ENCODE measurements around the gene RFX7.

The RFX7 gene

GRCh38 chr15:56146756-56147155 lies 96.9 kb downstream of the RFX7 start:
- TF ChIP-seq GATA3 (IDR thresholded peaks at IDR 0.05; ENCODE audit: low read depth, low read length) (no peak), GATA2 (IDR thresholded peaks at IDR 0.05; ENCODE audit: low read depth, low read length) (no peak)

DNA sequence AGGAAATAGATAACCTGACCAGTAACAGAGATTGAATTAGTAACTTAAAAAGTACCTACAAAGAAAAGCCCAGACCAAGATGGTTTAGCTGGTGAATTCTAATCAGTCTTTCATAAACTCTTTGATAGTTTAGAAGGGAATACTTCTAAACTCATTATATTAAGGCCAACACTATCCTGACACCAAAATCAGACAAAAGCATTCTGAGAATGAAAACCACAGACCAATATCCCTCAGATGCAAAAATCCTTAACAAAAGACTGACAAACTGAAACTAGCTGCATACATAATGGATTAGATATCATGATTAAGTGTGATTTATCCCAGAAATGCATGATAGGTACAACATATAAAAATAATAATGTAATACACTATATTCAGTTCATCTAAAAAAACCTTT lies 115.6 kb downstream of the RFX7 start:
- TF ChIP-seq GATA2 (IDR thresholded peaks at IDR 0.05; ENCODE audit: low read depth, low read length) (no peak), GATA3 (IDR thresholded peaks at IDR 0.05; ENCODE audit: low read depth, low read length) (no peak)

DNA sequence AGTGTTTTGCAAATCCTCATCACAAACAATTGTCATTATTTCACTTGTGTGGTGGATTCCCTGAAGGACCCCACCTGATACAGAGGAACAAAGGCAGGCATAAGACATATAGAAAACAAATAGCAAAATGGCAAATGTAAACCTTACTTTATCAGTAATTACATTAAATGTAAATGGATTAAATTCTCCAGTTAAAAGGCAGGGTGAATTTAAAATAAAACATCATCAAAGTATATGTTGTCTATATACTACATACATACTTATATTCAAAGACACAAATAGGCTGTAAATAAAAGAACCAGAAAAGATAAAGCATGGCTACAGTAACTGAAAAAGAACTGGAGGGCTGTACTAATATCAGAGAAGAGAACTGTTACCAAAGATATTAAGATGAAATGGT lies 117.3 kb downstream of the RFX7 start:
- TF ChIP-seq GATA3 (IDR thresholded peaks at IDR 0.05; ENCODE audit: low read depth, low read length) (no peak), GATA2 (IDR thresholded peaks at IDR 0.05; ENCODE audit: low read depth, low read length) (no peak)

DNA sequence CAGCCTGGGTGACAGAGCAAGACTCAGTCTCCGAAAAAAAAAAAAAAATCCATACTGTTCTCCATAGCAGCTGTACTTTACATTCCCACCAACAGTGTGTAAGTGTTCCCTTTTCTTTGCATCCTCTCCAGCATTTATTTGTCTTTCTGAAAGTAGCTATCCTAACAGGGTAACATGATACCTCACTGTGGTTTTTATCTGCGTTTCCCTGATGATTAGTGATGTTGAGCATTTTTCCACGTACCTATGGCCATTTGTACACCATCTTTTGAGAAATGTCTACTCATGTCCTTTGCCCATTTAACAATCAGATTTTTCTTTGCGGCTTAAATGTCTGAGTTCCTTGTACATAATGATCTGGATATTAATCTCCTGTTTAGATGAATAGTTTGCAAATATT lies 119.3 kb downstream of the RFX7 start:
- TF ChIP-seq GATA2 (IDR thresholded peaks at IDR 0.05; ENCODE audit: low read depth, low read length) (no peak), GATA3 (IDR thresholded peaks at IDR 0.05; ENCODE audit: low read depth, low read length) (no peak)

- TF ChIP-seq GATA2 (IDR thresholded peaks at IDR 0.05; ENCODE audit: low read depth, low read length) (no peak), GATA3 (IDR thresholded peaks at IDR 0.05; ENCODE audit: low read depth, low read length) (no peak)
These were observed 137.8 kb downstream of the RFX7 start for GRCh38 chr15:56105855-56106254.

DNA sequence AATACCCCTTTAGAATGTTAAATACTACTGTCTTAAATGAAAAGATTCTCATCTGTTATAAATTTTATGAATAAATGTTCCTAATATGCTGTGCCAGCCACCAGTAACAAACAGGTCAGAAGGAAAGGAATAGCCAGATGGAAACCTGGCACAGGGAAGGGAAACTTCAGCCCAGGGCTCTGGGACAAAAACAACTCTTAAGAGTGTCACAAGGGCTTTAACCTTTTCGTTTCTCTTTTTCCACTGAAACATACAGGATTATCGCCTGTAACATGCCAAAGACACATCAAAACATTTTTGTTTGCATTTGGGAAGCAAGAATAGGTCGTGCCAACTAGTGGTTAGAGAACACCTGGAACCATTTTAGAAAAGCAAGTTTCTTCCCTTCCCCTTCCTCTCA lies 141.2 kb downstream of the RFX7 start:
- TF ChIP-seq GATA3 (IDR thresholded peaks at IDR 0.05; ENCODE audit: low read depth, low read length), result no peak
- no peak for TF ChIP-seq GATA2 (IDR thresholded peaks at IDR 0.05; ENCODE audit: low read depth, low read length)

DNA sequence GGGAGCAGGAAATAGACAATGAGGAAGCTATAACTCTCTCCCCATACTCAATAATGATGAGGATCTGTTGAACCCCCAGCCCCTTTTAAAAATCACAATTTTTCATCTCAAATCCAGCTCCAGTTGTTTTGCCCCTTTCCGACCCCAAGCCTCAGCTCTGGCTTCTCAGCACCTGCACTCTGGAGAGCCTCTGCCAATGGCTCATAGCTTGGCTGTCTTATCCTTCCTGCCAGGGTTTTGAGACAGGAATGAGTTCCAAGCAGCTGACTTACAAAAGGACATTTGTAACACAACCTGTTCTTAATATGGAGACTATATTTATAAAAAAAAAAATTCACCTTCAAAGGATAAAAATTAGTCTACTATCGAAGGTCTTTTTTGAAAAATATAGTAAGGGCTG lies 144.4 kb downstream of the RFX7 start:
- no peak for TF ChIP-seq GATA2 (IDR thresholded peaks at IDR 0.05; ENCODE audit: low read depth, low read length)
- no peak for TF ChIP-seq GATA3 (IDR thresholded peaks at IDR 0.05; ENCODE audit: low read depth, low read length)

DNA sequence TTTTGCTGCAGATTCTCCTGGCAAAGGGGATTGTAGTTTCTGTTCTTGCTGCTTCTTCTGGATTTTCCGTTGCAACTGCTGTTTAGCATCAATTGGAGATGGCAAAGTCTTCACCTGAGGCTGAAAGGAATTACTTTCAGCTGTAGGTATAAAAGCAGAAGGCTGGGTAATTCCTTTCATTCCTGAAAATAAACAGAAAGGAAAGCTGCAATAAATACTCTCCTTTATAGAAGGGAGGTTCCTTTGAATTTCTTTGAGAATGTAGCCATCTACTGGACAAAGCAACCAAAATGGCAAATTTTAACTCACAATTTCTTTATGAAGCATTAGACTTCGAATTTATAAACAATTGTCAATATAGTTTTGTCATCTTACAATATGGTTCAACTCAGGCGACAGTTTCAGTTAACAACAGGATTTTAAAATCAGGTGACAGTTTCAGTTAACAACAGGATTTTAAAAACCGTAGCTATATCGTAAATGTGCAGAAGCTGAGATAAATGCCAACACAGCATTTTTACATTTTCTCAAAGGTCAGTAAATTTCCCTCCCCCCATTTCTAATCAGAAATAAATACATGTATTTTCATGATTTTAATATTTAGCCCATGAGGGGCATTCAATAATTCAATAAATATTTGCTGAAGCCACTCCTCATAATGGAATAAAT lies 145.3 kb downstream of the RFX7 start:
- TF ChIP-seq GATA2 (IDR thresholded peaks at IDR 0.05; ENCODE audit: low read depth, low read length), result no peak
- TF ChIP-seq GATA3 (IDR thresholded peaks at IDR 0.05; ENCODE audit: low read depth, low read length), result no peak

DNA sequence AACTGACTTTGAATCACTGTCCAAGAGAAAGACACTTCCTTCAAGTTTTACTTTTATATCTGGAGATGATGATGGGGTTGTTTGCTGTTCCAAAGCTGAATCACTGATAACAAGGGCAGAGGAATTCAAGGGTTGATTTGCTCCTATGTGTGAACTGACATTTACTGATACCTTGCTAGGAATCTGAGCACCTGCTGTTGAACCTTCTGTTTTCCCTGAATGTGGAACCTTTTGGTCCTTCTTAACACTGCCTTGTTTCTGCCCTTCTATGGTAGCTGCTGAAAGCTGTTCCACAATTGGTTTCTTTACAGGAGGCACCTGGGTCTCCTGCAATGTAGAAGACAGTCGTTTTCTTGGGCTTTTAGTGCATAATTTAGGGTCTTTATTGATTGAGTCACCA lies 148.3 kb downstream of the RFX7 start:
- TF ChIP-seq GATA2 (IDR thresholded peaks at IDR 0.05; ENCODE audit: low read depth, low read length) (no peak), GATA3 (IDR thresholded peaks at IDR 0.05; ENCODE audit: low read depth, low read length) (no peak)

DNA sequence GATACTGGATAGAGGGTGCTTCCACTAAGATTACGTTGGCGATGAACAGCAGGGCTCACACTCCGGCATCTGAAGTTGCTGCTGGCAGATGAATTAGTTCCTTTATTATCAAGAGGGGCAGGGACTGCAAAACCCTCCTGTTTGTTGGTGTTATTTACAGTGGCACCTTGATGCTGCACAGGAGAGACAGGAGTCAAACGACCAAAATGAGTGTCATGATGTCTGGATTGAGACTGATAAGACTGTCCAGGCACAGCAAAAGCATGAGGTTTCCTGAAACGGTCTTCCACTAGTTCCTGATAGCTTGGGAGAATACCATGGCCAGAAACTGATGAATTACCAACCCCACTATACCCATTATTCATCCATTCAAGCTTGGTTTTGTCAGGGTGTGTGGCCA lies 149.5 kb downstream of the RFX7 start:
- TF ChIP-seq GATA2 (IDR thresholded peaks at IDR 0.05; ENCODE audit: low read depth, low read length) (no peak), GATA3 (IDR thresholded peaks at IDR 0.05; ENCODE audit: low read depth, low read length) (no peak)

GRCh38 chr15:56088389-56088788 lies 155.3 kb downstream of the RFX7 start:
- no peak for TF ChIP-seq GATA3 (IDR thresholded peaks at IDR 0.05; ENCODE audit: low read depth, low read length)

DNA sequence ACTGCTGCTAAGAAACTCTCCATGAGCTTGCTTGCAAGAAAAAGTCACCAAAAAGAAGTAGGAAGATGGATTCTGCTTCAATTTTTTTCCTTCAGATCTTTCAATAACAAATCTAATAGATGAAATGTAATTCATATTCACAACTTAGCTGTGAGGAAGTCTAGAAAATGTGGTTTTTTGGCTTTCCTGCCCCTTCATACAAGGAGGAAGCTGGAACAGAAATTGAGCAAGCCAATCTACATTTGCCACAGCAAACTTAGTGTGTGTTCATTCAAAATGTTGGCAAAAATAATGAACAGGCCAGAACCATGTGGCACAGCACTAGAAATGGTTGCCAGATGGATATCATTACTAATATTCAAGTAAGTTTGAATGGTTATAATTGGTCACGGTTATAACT lies 157.1 kb downstream of the RFX7 start:
- TF ChIP-seq GATA2 (IDR thresholded peaks at IDR 0.05; ENCODE audit: low read depth, low read length) (no peak), GATA3 (IDR thresholded peaks at IDR 0.05; ENCODE audit: low read depth, low read length) (no peak)

DNA sequence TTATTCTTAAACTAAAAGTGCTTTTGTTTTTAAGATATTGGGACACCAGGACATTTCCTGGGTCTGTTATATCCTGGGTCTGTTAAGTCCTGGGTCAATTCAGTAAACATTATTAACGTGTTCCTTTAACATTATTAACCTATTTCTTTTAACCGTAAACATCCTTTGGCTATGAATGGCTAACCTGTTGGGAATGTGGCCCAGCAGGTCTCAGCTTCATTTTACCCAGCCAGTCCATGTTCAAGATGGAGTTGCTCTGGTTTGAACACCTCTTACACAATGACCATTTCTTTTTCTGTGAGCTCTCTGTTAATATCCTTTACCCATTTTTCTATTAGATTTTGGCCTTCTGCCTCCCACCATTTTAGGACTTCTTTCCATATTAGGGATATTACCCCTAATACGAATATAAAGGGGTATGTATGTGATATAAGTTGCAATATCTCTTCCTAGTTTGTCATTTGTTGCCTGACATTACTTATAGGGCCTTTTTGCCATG lies 161.4 kb downstream of the RFX7 start:
- TF ChIP-seq GATA2 (IDR thresholded peaks at IDR 0.05; ENCODE audit: low read depth, low read length) (no peak), GATA3 (IDR thresholded peaks at IDR 0.05; ENCODE audit: low read depth, low read length) (no peak)

DNA sequence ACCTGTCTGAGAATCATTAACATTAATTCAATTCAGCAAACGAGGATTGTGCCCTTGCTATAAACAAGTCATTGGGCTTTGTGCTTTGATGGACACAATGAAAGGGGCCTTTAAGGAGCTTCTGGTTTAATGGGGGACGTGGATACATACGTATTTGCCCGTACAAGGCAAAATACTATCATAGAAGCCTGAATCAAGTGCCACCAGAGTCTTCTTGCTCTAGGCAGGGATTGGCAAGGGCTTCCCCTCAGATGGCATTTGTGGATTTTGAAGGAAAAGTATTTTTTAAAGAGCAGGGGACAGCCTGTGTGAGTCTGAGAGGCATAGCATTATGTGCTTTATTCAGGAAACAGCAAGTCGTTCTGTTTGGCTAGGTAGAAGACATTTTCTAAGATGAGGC lies 166.6 kb downstream of the RFX7 start:
- TF ChIP-seq GATA2 (IDR thresholded peaks at IDR 0.05; ENCODE audit: low read depth, low read length) (no peak), GATA3 (IDR thresholded peaks at IDR 0.05; ENCODE audit: low read depth, low read length) (no peak)

GRCh38 chr15:56076640-56077039 lies 167.0 kb downstream of the RFX7 start:
- TF ChIP-seq GATA3 (IDR thresholded peaks at IDR 0.05; ENCODE audit: low read depth, low read length) (no peak), GATA2 (IDR thresholded peaks at IDR 0.05; ENCODE audit: low read depth, low read length) (no peak)

Measured in SH-SY5Y (cell line).